HuH-7.5 (cell line): ENCODE results near the gene CEP350.
"Not testable (repeated sequence)": the region's sequence is repeated elsewhere in the genome, so short reads cannot be mapped to it uniquely, and the experiment has no call there.

Experiments
- DNase-seq: peaks from one replicate; pipeline ENCODE4 v3.0.0; 2011; ENCODE audit warnings: low spot score

The CEP350 gene

DNA sequence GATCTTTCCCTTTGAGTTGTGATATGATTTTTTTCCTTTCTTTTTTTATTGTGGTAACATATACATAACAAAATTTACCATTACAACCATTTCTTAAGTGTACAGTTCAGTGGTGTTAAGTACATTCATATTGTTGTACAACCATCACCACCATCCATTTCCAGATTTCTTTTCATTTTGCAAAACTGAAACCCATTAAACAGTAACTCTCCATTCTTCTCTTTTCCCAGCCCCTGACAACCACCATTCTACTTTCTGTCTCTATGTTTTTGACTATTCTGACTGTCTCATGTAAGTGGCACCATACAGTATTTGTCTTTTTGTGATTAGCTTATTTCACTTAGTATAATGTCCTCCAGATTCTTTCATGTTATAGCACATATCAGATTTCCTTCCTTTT lies 30.3 kb downstream of the CEP350 start:
- DNase-seq: no peak

- no peak for DNase-seq
Observed at GRCh38 chr1:179990847-179991246, 36.2 kb downstream of the CEP350 start.

GRCh38 chr1:179995576-179995975 lies 41.0 kb downstream of the CEP350 start:
- DNase-seq: no peak

DNA sequence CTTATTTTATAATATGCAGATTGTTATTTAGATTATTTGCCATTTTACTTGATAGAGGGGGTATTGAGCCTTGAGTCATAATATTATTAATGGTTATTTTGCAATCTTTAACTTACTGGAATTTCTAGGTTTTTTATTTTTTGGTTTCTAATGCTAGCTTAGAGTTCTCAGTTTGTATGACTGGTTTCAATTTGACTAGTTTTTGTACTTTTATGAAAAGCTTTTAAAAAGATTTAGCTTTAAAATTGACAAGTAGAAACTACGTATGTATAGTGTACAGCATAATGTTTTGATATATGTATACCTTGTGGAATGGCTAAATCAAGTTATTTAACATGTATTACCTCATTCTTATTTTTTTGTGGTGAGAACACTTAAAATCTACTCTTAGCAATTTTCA lies 41.5 kb downstream of the CEP350 start:
- DNase-seq: no peak

DNA sequence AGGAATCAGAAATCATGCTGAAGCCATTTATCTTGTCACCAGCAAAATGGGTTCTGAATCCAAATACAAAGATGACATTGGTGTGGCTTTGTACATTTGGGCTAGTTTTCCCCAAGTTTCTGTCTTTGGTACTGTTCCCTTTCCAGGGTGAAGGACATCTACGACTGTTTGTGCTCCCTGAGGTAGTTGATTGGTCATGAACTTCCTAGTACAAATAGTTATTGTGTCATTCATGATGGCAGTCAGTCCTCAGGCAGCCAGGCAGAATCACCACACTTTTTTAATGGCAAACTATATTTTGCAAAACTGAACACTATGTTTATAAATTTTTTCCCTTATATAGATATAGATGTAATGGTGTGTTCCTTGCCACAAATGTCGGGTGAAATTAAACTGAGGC lies 46.0 kb downstream of the CEP350 start:
- DNase-seq: no peak

DNA sequence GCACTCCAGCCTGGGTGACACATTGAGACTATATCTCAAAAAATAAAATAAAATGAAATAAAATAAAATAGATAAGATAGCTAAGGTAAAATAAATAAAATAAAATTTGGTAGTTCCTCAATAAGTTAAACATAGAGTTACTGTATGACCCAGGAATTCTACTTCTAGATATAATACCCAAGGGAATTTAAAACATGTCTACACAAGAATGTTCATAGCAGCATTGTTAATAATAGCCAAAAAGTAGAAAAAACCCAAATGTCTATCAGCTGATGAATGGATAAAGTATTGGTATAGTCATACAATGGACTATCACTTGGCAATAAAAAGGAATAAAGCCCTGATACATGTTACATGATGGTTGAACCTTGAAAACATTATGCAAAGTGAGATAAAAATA lies 47.8 kb downstream of the CEP350 start:
- no peak for DNase-seq

GRCh38 chr1:180003026-180003695 lies 48.6 kb downstream of the CEP350 start:
- no peak for DNase-seq

DNA sequence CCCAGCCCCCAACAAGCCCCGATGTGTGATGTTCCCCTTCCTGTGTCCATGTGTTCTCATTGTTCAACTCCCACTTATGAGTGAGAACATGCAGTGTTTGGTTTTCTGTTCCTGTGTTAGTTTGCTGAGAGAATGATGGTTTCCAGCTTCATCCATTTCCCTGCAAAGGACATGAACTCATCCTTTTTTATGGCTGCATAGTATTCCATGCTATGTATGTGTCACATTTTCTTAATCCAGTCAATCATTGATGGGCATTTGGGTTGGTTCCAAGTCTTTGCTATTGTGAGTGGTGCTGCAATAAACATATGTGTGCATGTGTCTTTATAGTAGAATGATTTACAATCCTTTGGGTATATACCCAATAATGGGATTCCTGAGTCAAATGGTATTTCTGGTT lies 52.2 kb downstream of the CEP350 start:
- not testable (repeated sequence) for DNase-seq

GRCh38 chr1:180020017-180020416 lies 65.4 kb downstream of the CEP350 start:
- DNase-seq: no peak

DNA sequence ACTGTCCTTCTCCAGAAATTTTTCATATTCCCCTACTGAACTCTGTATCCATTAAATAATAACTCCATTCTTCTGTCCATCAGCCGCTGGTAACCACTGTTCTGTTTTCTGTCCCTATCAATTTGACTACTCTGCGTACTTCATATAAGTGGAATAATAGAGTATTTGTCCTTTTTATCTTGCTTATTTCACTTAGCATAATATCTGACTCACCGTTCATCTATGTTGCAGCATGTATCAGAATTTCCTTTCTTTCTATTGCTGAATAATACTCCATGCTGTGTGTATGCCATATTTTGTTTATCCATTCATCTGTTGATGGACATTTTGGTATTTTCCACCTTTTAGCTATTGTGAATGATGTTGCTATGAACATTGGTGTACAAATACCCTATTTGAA lies 71.9 kb downstream of the CEP350 start:
- DNase-seq: no peak

- no peak for DNase-seq
Observed at GRCh38 chr1:180027949-180028445, 73.4 kb downstream of the CEP350 start.

- DNase-seq: no peak
Observed at GRCh38 chr1:180028864-180029263, 74.3 kb downstream of the CEP350 start.

DNA sequence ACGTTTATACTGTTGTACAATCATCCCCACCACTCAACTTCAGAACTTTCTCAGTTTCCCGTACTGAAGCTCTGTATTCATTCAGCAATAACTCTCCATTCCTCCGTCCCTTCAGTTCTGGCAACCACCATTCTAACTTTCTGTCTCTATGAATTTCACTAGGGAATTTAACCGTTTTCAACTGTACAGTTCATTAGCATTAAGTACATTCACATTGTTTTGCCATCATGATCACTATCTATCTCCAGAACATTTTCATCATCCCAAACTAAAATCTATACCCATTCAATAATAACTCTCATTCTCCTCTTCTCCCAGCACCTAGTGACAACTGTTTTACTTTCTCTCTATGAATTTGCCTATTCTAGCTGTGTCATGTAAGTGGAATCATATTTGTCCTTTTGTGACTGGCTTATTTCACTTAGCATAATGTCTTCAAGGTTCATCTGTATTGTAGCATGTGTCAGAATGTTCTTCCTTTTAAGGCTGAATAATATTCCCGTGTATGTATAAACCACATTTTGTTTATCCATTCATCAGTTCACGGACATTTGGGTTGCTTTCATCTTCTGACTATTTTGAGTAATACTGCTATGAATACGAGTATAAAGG lies 75.0 kb downstream of the CEP350 start:
- DNase-seq: no peak

- no peak for DNase-seq
Observed at GRCh38 chr1:180031664-180032063, 77.1 kb downstream of the CEP350 start.

DNA sequence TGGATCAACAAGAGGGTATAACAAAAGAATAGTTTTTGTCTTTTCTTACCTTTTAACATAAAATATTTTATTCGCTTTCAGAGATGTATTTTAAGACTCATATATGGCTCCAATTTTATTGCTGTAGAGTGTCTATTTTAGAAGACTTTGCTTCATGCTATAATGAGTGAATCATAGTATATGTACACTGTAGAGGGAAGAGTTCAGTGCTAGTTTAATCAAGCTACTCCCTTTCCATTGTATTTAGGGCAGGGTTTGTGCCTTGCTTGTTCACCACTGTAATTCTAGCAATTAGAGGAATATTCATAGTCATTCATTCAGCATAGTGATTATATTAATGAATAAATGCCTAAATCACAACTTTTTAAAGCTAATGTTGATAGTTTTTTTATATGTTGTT lies 78.8 kb downstream of the CEP350 start:
- no peak for DNase-seq

DNA sequence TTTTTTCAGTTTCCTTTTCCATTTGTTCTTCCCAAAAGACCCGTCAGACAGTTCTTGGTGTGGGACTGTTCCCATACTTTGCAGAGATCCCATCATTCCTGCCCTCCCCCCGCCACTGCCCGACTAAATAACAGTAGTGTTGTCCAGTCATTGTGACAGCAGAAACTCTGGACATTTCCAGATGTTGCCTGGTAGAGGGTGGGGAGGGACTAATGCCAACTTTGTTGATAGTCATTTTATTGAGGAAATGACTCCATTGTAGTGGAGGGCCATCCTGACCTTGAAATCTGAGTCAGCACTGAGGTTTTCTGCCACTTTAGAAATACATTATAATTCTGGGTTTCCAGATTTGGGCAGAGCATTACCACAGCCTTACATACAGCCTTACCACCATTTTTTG lies 85.4 kb downstream of the CEP350 start:
- no peak for DNase-seq

GRCh38 chr1:180041582-180041981 lies 87.0 kb downstream of the CEP350 start:
- no peak for DNase-seq

GRCh38 chr1:180042988-180043622 lies 88.5 kb downstream of the CEP350 start:
- no peak for DNase-seq

GRCh38 chr1:180043785-180044184 lies 89.2 kb downstream of the CEP350 start:
- no peak for DNase-seq

DNA sequence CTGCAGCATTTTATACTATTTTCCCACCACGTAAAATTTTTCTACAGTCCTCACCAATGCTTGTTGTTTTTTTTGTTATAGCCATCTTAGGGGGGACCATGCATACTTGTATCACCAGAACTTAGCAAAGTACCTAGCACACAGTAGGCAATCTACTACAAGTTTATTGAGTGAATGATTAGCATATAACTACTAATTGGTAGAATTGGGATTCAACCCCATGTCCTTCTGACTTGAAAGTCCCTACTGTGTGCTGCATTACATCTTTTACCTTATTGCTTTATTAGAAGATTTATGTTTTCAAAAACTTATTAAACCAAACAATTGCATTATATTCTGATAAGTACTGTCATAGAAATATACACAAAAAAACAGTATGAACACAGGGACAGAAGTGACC lies 92.1 kb downstream of the CEP350 start:
- no peak for DNase-seq

- DNase-seq: no peak
Observed at GRCh38 chr1:180053594-180054567, 99.3 kb downstream of the CEP350 start.

DNA sequence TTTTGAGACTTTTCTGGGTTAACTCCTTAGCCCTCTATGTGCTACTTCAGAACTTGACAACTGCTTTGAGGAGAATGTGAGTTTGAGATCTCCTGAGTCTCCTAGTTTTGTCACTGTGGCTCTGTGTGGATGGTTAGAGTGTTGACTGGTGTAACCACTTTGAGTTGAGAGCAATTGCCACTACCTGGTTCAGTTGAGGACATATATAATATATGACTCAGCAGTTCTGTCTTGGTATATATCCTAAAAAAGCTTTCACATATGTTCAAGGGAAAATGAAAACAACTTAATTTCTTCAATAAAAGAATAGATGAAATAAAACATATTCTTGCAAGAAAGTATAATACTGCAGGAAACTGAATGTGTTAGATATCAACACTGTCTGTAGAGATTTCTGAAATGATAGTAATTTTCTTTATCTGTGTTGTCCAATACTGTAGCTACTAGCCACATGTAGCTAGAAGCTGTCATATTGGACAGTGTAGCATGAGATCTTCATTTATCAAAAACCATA lies 103.3 kb downstream of the CEP350 start:
- no peak for DNase-seq
